Endothelial cell of umbilical vein (primary cell): Measurements from ENCODE around the gene CCDC170. TPM values are rescaled to one million over a fixed set of nuclear protein-coding genes. Genes with fewer than 3 reads are reported as not detected.

ENCODE experiments used
- BruUV-seq: library from RNA; stranded (reverse); fragments of 400-500 nt; replicated peaks from 2 replicates; lab custom pipeline; 2021; lab: Mats Ljungman, UMichigan
- CTCF ChIA-PET: fragments of 300-600, 350-600 bp; sonication (Branson Sonifier 250); formaldehyde crosslinking; loops from one replicate; lab custom pipeline; 2021; ENCODE audit warnings: antibody characterized with exemption, inconsistent platforms; lab: Charles Lee
- POLR2A ChIA-PET: fragments of 300-600, 350-600 bp; sonication (Branson Sonifier 250); formaldehyde crosslinking; loops from one replicate; lab custom pipeline; 2021; ENCODE audit warnings: antibody characterized with exemption, inconsistent platforms; lab: Charles Lee
- DNase-seq: peaks from one replicate; pipeline ENCODE4 v3.0.0-alpha.2; 2011; ENCODE audit warnings: low read depth, low spot score
- FAIRE-seq: peaks from 2 replicates; lab custom pipeline; 2011; peaks lifted over from hg19 to GRCh38; lab: Jason Lieb, UNC
- H2AFZ ChIP-seq: 2 replicates; pipeline ENCODE4 v1.6.0; 2012; ENCODE audit warnings: low read depth, low read length, control low read depth, inconsistent platforms
- H3K27ac ChIP-seq: 2 replicates; pipeline ENCODE4 v1.5.1; 2011; ENCODE audit warnings: low read depth, mild to moderate bottlenecking, control low read depth, low read length, moderate library complexity; ENCODE audit not compliant: insufficient read depth
- H3K27me3 ChIP-seq, 2 experiments: 2 replicates each; pipeline versions ENCODE4 v1.6.0 to v1.6.1; 2011; ENCODE audit warnings: low read length in 2 of 2, mixed read lengths in 1 of 2; ENCODE audit not compliant: control insufficient read depth in 2 of 2, insufficient read depth in 2 of 2
- H3K36me3 ChIP-seq, 2 experiments: 2 replicates in 1 of 2; 3 replicates in 1 of 2; pipeline ENCODE4 v1.5.1; 2011; ENCODE audit warnings: low read length in 2 of 2, mild to moderate bottlenecking in 1 of 2, moderate library complexity in 1 of 2; ENCODE audit not compliant: control insufficient read depth in 2 of 2, insufficient read depth in 2 of 2; ENCODE audit errors: extremely low read depth in 1 of 2
- H3K4me1 ChIP-seq: 3 replicates; pipeline ENCODE4 v1.5.1; 2011; ENCODE audit warnings: mild to moderate bottlenecking, low read length; ENCODE audit not compliant: control insufficient read depth, insufficient read depth; ENCODE audit errors: extremely low read depth
- H3K4me2 ChIP-seq: 2 replicates; pipeline ENCODE4 v1.6.1; 2011; ENCODE audit warnings: low read length, control low read depth, mixed read lengths; ENCODE audit not compliant: insufficient read depth
- H3K4me3 ChIP-seq, 3 experiments: fragments of 200-600 bp in 1 of 3; sonication (generic), shearing (Covaris generic) in 1 of 3; replicated peaks in 1 of 3; 2 replicates each; pipeline ENCODE4 v1.5.1; 2011 to 2016; ENCODE audit warnings: control low read depth in 3 of 3, low read length in 3 of 3, mild to moderate bottlenecking in 2 of 3, inconsistent platforms in 1 of 3, low read depth in 1 of 3, moderate library complexity in 1 of 3; ENCODE audit not compliant: insufficient read depth in 1 of 3
- H3K79me2 ChIP-seq: 2 replicates; pipeline ENCODE4 v1.6.0; 2012; ENCODE audit warnings: low read length, inconsistent platforms; ENCODE audit not compliant: control insufficient read depth, insufficient read depth
- H3K9ac ChIP-seq: replicated peaks from 2 replicates; pipeline ENCODE3; 2011; ENCODE audit warnings: low read length, control low read depth; ENCODE audit not compliant: insufficient read depth; ENCODE audit errors: extremely low read depth
- H3K9me1 ChIP-seq: replicated peaks from 3 replicates; pipeline ENCODE4 v1.6.0; 2011; ENCODE audit warnings: mild to moderate bottlenecking, low read length; ENCODE audit not compliant: control insufficient read depth, insufficient read depth; ENCODE audit errors: extremely low read depth
- H3K9me3 ChIP-seq: replicated peaks from 2 replicates; pipeline ENCODE4 v1.5.1; 2012; ENCODE audit warnings: low read length, inconsistent platforms; ENCODE audit not compliant: control insufficient read depth, insufficient read depth
- H4K20me1 ChIP-seq: replicated peaks from 2 replicates; pipeline ENCODE3; 2011; ENCODE audit warnings: mild to moderate bottlenecking, low read length; ENCODE audit not compliant: control insufficient read depth, insufficient read depth; ENCODE audit errors: extremely low read depth
- CTCF ChIP-seq, 2 donors: IDR thresholded peaks; 1 replicate in 1 of 2; 2 replicates in 1 of 2; pipeline ENCODE4 v1.5.1; 2011; ENCODE audit warnings: low read length in 2 of 2, mild to moderate bottlenecking in 2 of 2, moderate library complexity in 2 of 2, control low read depth in 1 of 2, inconsistent platforms in 1 of 2, low read depth in 1 of 2; ENCODE audit not compliant: insufficient read depth in 1 of 2; ENCODE audit errors: extremely low read depth in 1 of 2
- EZH2 ChIP-seq: IDR thresholded peaks from 2 replicates; pipeline ENCODE4 v1.6.1; 2012; ENCODE audit warnings: borderline replicate concordance, low read depth, mild to moderate bottlenecking, moderate library complexity, low read length, inconsistent platforms; ENCODE audit not compliant: severe bottlenecking
- FOS ChIP-seq: IDR thresholded peaks from 2 replicates; pipeline ENCODE4 v1.6.1; 2011; ENCODE audit warnings: mild to moderate bottlenecking, low read length, moderate library complexity, borderline replicate concordance; ENCODE audit not compliant: insufficient read depth
- GATA2 ChIP-seq: IDR thresholded peaks from 2 replicates; pipeline ENCODE4 v1.7.0; 2011; ENCODE audit warnings: low read depth, mild to moderate bottlenecking, moderate library complexity, mixed read lengths, low read length; ENCODE audit not compliant: insufficient read length, insufficient read depth
- JUN ChIP-seq: IDR thresholded peaks from 2 replicates; pipeline ENCODE4 v1.6.1; 2011; ENCODE audit warnings: borderline replicate concordance, low read depth; ENCODE audit not compliant: insufficient read length, insufficient read depth
- MAX ChIP-seq: IDR thresholded peaks from 2 replicates; pipeline ENCODE4 v1.6.1; 2011; ENCODE audit not compliant: insufficient read depth, insufficient read length
- MYC ChIP-seq: IDR thresholded peaks from one replicate; pipeline ENCODE4 v1.6.1; 2011; ENCODE audit warnings: mild to moderate bottlenecking, low read depth, low read length
- POLR2A ChIP-seq: IDR thresholded peaks from 2 replicates; pipeline ENCODE4 v1.6.1; 2012; ENCODE audit warnings: low read depth, mild to moderate bottlenecking, control low read depth, low read length
- POLR2AphosphoS5 ChIP-seq: IDR thresholded peaks from 2 replicates; pipeline ENCODE4 v1.6.1; 2012; ENCODE audit warnings: low read depth, mild to moderate bottlenecking, control low read depth, low read length, moderate library complexity; ENCODE audit not compliant: insufficient read depth
- dilution Hi-C: fragments of 300-500 bp; cut with MboI; formaldehyde crosslinking; loops from one replicate; pipeline ENCODE4 v1.15.0; 2019; ENCODE audit warnings: low sequenced_read_pairs; ENCODE audit not compliant: extremely low pct_ligation_motif_present
- intact Hi-C: fragments of 100-400 bp; cut with micrococcal nuclease; formaldehyde crosslinking; loops from one replicate; pipeline ENCODE4 v1.10.0; 2022
- polyA plus RNA-seq, 4 experiments: library from polyadenylated mRNA; depleted of rRNA in 3 of 4; stranded (reverse) in 3 of 4; unstranded in 1 of 4; fragments of >200 nt; gene quantifications; 2 replicates each; pipeline versions ENCODE4 v1.2.1 to v1.2.3, GENCODE V29; 2011 to 2012; ENCODE audit warnings: missing spikeins in 1 of 4
- total RNA-seq: library from RNA; stranded (reverse); gene quantifications from 2 replicates; pipeline ENCODE4 v1.2.3, GENCODE V29; 2021

CCDC170 gene
- total and polyA plus RNA-seq, 2 donors (not counting 3 experiments of a cell fraction or from before 2014, with no cell fraction given): 0.07 to 0.21 TPM

GRCh38 chr6:151451950-151452749 lies 41.7 kb upstream of the CCDC170 start, which contains the start of gene RMND1:
Gene RMND1, minus strand, starts transcription at chr6:151452126. Its CDS starts 6,315 bp downstream, at chr6:151445811.
- BruUV-seq: no TSS peak
- peak within 1 kb of the TSS; percentile 73 for H2AFZ ChIP-seq
- H3K27me3 ChIP-seq: no peaks in the 10 kb centered on the region
- DNase-seq (peak; percentile 100), FAIRE-seq (peak; percentile 91)
- peaks cover 13% of the 10 kb centered on the region for H3K4me1 ChIP-seq
- peak within 1 kb of the TSS; percentile 99 for H3K4me2 ChIP-seq
- TF ChIP-seq MYC: peak; percentile 35
- TF ChIP-seq MAX: peak; percentile 100
- TF ChIP-seq EZH2: no peak
- peak; percentile 11 for TF ChIP-seq JUN
- no peak for TF ChIP-seq CTCF (IDR thresholded peaks at IDR 0.05; ENCODE audit: extremely low read depth in 1 of 2, insufficient read depth in 1 of 2, low read depth in 1 of 2, low read length in 2 of 2)
- TF ChIP-seq POLR2A: peak; percentile 93
- TF ChIP-seq FOS: no peak
- no peak for TF ChIP-seq GATA2
- peak; percentile 95 for TF ChIP-seq POLR2AphosphoS5
- peak within 1 kb of the TSS; percentile 78 to 100 (median 100) for H3K4me3 ChIP-seq
- ChIA-PET POLR2A (no interaction called here), CTCF (interaction anchor here (0.8 to 2.1 kb wide), 9 partner anchors 11 to 816 kb away, joined by 3 to 15 read pairs (median 4); no protein-coding TSS in a partner anchor)
- H3K9ac ChIP-seq: peak within 1 kb of the TSS; percentile 97
- peak within 1 kb of the TSS; percentile 78 for H3K27ac ChIP-seq
- no peaks in the 10 kb centered on the region for H3K9me3 ChIP-seq
- intact Hi-C loops (loop anchor here (1.0 to 5.0 kb wide), 8 partner anchors 31 to 817 kb away; no protein-coding TSS in a partner anchor), dilution Hi-C loops (no loop called here)
- H3K36me3 ChIP-seq: no peaks in the 10 kb centered on the region
- H3K9me1 ChIP-seq: no peaks in the 10 kb centered on the region
- H3K79me2 ChIP-seq: peaks cover 32% of the 10 kb centered on the region
- H4K20me1 ChIP-seq: no peaks in the 10 kb centered on the region
